ENCODE results near the gene ESR2.

- TF ChIP-seq EZH2 (IDR thresholded peaks at IDR 0.05; ENCODE audit: borderline replicate concordance, low read length) (no peak), CTCF (conservative IDR thresholded peaks at IDR 0.05 in 1 of 2, IDR thresholded peaks at IDR 0.05 in 1 of 2; ENCODE audit: extremely low read depth in 1 of 2, insufficient read depth in 1 of 2, low read depth in 1 of 2, low read length in 2 of 2) (no peak)
Observed at GRCh38 chr14:64292197-64292596, 2.0 kb downstream of the ESR2 start.

Measured in mammary epithelial cell (primary cell).